EH (cell line): ENCODE results near the gene PWWP2B.
A peak's percentile ranks its signal among the peaks of the same experiment; 100 is the strongest.

Source experiments
- DNase-seq: peaks from one replicate; pipeline ENCODE4 v3.0.0-alpha.2; 2015; ENCODE audit warnings: low read depth

The PWWP2B gene

GRCh38 chr10:132394936-132395703, 1.9 kb upstream of the PWWP2B start:
- DNase-seq, result no peak

GRCh38 chr10:132395704-132396493, 1.1 kb upstream of the PWWP2B start:
- DNase-seq, result no peak

- DNase-seq, result peak; percentile 61
Observed at GRCh38 chr10:132396494-132397035, 435 bp upstream of the PWWP2B start.

GRCh38 chr10:132397671-132398565, 918 bp downstream of the PWWP2B start:
- DNase-seq, result peak; percentile 62

- DNase-seq, result no peak
Observed at GRCh38 chr10:132398566-132398991, 1.6 kb downstream of the PWWP2B start.

- no peak for DNase-seq
Observed at GRCh38 chr10:132399117-132400035, 2.4 kb downstream of the PWWP2B start.

GRCh38 chr10:132400041-132400546, 3.1 kb downstream of the PWWP2B start:
- DNase-seq, result no peak

- no peak for DNase-seq
Observed at GRCh38 chr10:132400547-132401151, 3.6 kb downstream of the PWWP2B start.

GRCh38 chr10:132401401-132402118, 4.6 kb downstream of the PWWP2B start:
- no peak for DNase-seq

- no peak for DNase-seq
Observed at GRCh38 chr10:132402781-132403241, 5.8 kb downstream of the PWWP2B start.

- DNase-seq, result no peak
Observed at GRCh38 chr10:132403511-132404168, 6.6 kb downstream of the PWWP2B start.

GRCh38 chr10:132404169-132404880, 7.3 kb downstream of the PWWP2B start:
- DNase-seq, result no peak

- DNase-seq, result no peak
Observed at GRCh38 chr10:132404911-132405462, 8.0 kb downstream of the PWWP2B start.

- DNase-seq, result no peak
Observed at GRCh38 chr10:132405463-132405991, 8.5 kb downstream of the PWWP2B start.

GRCh38 chr10:132406181-132406580, 9.2 kb downstream of the PWWP2B start:
- no peak for DNase-seq

GRCh38 chr10:132406750-132407149, 9.8 kb downstream of the PWWP2B start:
- DNase-seq, result no peak

- no peak for DNase-seq
Observed at GRCh38 chr10:132407243-132407746, 10.3 kb downstream of the PWWP2B start.
